C4-2B (cell line): ENCODE measurements around the gene ADCY6.

Experiments
- H3K27ac ChIP-seq: fragments of 450-650 bp; 2 replicates; pipeline ENCODE4 v1.5.1; 2017
- CTCF ChIP-seq: fragments of 450-650 bp; conservative IDR thresholded peaks from 2 replicates; pipeline ENCODE4 v1.5.1; 2017; ENCODE audit warnings: mild to moderate bottlenecking
- ZFX ChIP-seq: fragments of 450-650 bp; IDR thresholded peaks from 2 replicates; pipeline ENCODE4 v1.6.1; 2017

Gene ADCY6

GRCh38 chr12:48788854-48789775 is at the start of gene ADCY6:
Gene ADCY6, minus strand, starts transcription at chr12:48789089. Its CDS starts 5,655 bp downstream, at chr12:48783434.
- H3K27ac ChIP-seq, result peak within 1 kb of the TSS; percentile 96
- TF ChIP-seq ZFX (peak; percentile 55; the same call in 1 of the 2 replicates), CTCF (no peak)

GRCh38 chr12:48838048-48838447 is 49.2 kb upstream of the ADCY6 start:
- no peak overlapping the region for H3K27ac ChIP-seq
- TF ChIP-seq ZFX (no peak), CTCF (no peak)

- no peak overlapping the region for H3K27ac ChIP-seq
- TF ChIP-seq ZFX (no peak), CTCF (no peak)
These were observed 43.6 kb upstream of the ADCY6 start for GRCh38 chr12:48832321-48833060.

- TF ChIP-seq CTCF (no peak), ZFX (no peak)
These were observed 42.4 kb upstream of the ADCY6 start for GRCh38 chr12:48831257-48831656.

GRCh38 chr12:48828841-48829575 is 40.1 kb upstream of the ADCY6 start:
- TF ChIP-seq CTCF (no peak), ZFX (no peak)
- H3K27ac ChIP-seq, result no peak overlapping the region

More at GRCh38 chr12:48831257-48831656, 42.4 kb upstream of the ADCY6 start:
- no peak overlapping the region for H3K27ac ChIP-seq

- no peak for TF ChIP-seq ZFX
- no peak for TF ChIP-seq CTCF
- no peak overlapping the region for H3K27ac ChIP-seq
These were observed 39.4 kb upstream of the ADCY6 start for GRCh38 chr12:48828293-48828692.
